ENCODE results near the gene RAMP1. TPM values are rescaled to one million over a fixed set of nuclear protein-coding genes. Genes with fewer than 3 reads are reported as not detected.

Gene RAMP1
- total and polyA plus RNA-seq, 2 donors (not counting 1 experiment from before 2014, with no cell fraction given), result 15.7 TPM; not detected in 1

GRCh38 chr2:237879058-237879430, 19.6 kb downstream of the RAMP1 start:
- H4K20me1 ChIP-seq (ENCODE audit: control insufficient read depth, insufficient read depth, low read length, poor library complexity, severe bottlenecking), result no peaks in the 10 kb centered on the region
- H3K27ac Mint-ChIP-seq, result no peak overlapping the region
- WGBS (ENCODE audit: insufficient coverage), result 97% methylated on average over 5 of the region's 5 CpGs
- no peak overlapping the region for H3K4me3 ChIP-seq (ENCODE audit: control extremely low read depth in 1 of 5, extremely low read depth in 1 of 5, insufficient read depth in 1 of 5, low read depth in 2 of 5, low read length in 4 of 5)
- no peaks in the 10 kb centered on the region for H3K4me1 Mint-ChIP-seq
- H3K4me3 Mint-ChIP-seq, result no peak overlapping the region
- no peaks in the 10 kb centered on the region for H3K36me3 ChIP-seq (replicated peaks in 1 of 2; ENCODE audit: control extremely low read depth in 1 of 2, control insufficient read depth in 1 of 2, extremely low read depth in 1 of 2, insufficient read depth in 2 of 2, low read length in 1 of 2)
- H3K79me2 ChIP-seq (ENCODE audit: control insufficient read depth, insufficient read depth, low read length), result no peaks in the 10 kb centered on the region
- no peaks in the 10 kb centered on the region for H3K4me1 ChIP-seq (ENCODE audit: control insufficient read depth in 2 of 2, insufficient read depth in 2 of 2, low read length in 2 of 2)
- H3K27me3 ChIP-seq (replicated peaks in 1 of 4; ENCODE audit: control extremely low read depth in 1 of 4, control insufficient read depth in 3 of 4, insufficient read depth in 4 of 4, low read length in 3 of 4), result no peaks in the 10 kb centered on the region
- TF ChIP-seq CTCF (IDR thresholded peaks at IDR 0.05) (no peak), EZH2 (IDR thresholded peaks at IDR 0.05; ENCODE audit: borderline replicate concordance, insufficient read depth, low read depth, low read length, poor library complexity, severe bottlenecking) (no peak)
- ATAC-seq (ENCODE audit: low read depth) (no peak), DNase-seq (no peak)
- H3K4me2 ChIP-seq (replicated peaks; ENCODE audit: low read depth, low read length, poor library complexity, severe bottlenecking), result no peak overlapping the region
- no peak overlapping the region for H3K9ac ChIP-seq (ENCODE audit: low read length)
- no peaks in the 10 kb centered on the region for H3K27me3 Mint-ChIP-seq
- H3K27ac ChIP-seq (ENCODE audit: low read length in 2 of 2), result no peak overlapping the region
- no peaks in the 10 kb centered on the region for H3K9me3 Mint-ChIP-seq (ENCODE audit: insufficient read depth)
- H3K9me3 ChIP-seq (ENCODE audit: control extremely low read depth in 1 of 3, control insufficient read depth in 2 of 3, insufficient read depth in 1 of 3, low read length in 2 of 3), result peaks cover 0 to 3% (median 0%) of the 10 kb centered on the region in 3 donors
- H2AFZ ChIP-seq (ENCODE audit: insufficient read depth, low read depth, low read length, poor library complexity, severe bottlenecking), result no peak overlapping the region
- POLR2A ChIA-PET, result interaction anchor here (0.6 kb wide), 2 partner anchors 111 to 370 kb away, joined by 3 to 5 read pairs; no protein-coding TSS in a partner anchor
- intact Hi-C loops (cut with micrococcal nuclease), result no loop called here
- CTCF ChIA-PET, result no interaction called here

- no peaks in the 10 kb centered on the region for H3K79me2 ChIP-seq (ENCODE audit: control insufficient read depth, insufficient read depth, low read length)
- CTCF ChIA-PET, result no interaction called here
Measured at GRCh38 chr2:237879991-237880560, 20.7 kb downstream of the RAMP1 start.

More at GRCh38 chr2:237879991-237880560, 20.7 kb downstream of the RAMP1 start:
- H4K20me1 ChIP-seq (ENCODE audit: control insufficient read depth, insufficient read depth, low read length, poor library complexity, severe bottlenecking), result no peaks in the 10 kb centered on the region
- H3K4me1 ChIP-seq (ENCODE audit: control insufficient read depth in 2 of 2, insufficient read depth in 2 of 2, low read length in 2 of 2), result no peaks in the 10 kb centered on the region
- no peak overlapping the region for H2AFZ ChIP-seq (ENCODE audit: insufficient read depth, low read depth, low read length, poor library complexity, severe bottlenecking)
- H3K27ac Mint-ChIP-seq, result no peak overlapping the region
- no peak overlapping the region for H3K4me2 ChIP-seq (replicated peaks; ENCODE audit: low read depth, low read length, poor library complexity, severe bottlenecking)
- intact Hi-C loops (cut with micrococcal nuclease), result no loop called here
- no peak overlapping the region for H3K4me3 ChIP-seq (ENCODE audit: control extremely low read depth in 1 of 5, extremely low read depth in 1 of 5, insufficient read depth in 1 of 5, low read depth in 2 of 5, low read length in 4 of 5)
- POLR2A ChIA-PET, result no interaction called here
- H3K27me3 Mint-ChIP-seq, result no peaks in the 10 kb centered on the region
- H3K27me3 ChIP-seq (replicated peaks in 1 of 4; ENCODE audit: control extremely low read depth in 1 of 4, control insufficient read depth in 3 of 4, insufficient read depth in 4 of 4, low read length in 3 of 4), result no peaks in the 10 kb centered on the region
- TF ChIP-seq EZH2 (IDR thresholded peaks at IDR 0.05; ENCODE audit: borderline replicate concordance, insufficient read depth, low read depth, low read length, poor library complexity, severe bottlenecking), result no peak
- no peak for TF ChIP-seq CTCF (IDR thresholded peaks at IDR 0.05)
- H3K4me3 Mint-ChIP-seq, result no peak overlapping the region
- H3K4me1 Mint-ChIP-seq, result no peaks in the 10 kb centered on the region
- no peak for ATAC-seq (ENCODE audit: low read depth)
- H3K9me3 Mint-ChIP-seq (ENCODE audit: insufficient read depth), result no peaks in the 10 kb centered on the region
- 97% methylated on average over 12 of the region's 12 CpGs for WGBS (ENCODE audit: insufficient coverage)
- DNase-seq, result no peak
- no peaks in the 10 kb centered on the region for H3K36me3 ChIP-seq (replicated peaks in 1 of 2; ENCODE audit: control extremely low read depth in 1 of 2, control insufficient read depth in 1 of 2, extremely low read depth in 1 of 2, insufficient read depth in 2 of 2, low read length in 1 of 2)
- no peak overlapping the region for H3K27ac ChIP-seq (ENCODE audit: low read length in 2 of 2)
- no peak overlapping the region for H3K9ac ChIP-seq (ENCODE audit: low read length)
- H3K9me3 ChIP-seq (ENCODE audit: control extremely low read depth in 1 of 3, control insufficient read depth in 2 of 3, insufficient read depth in 1 of 3, low read length in 2 of 3), result peaks cover 0 to 3% (median 0%) of the 10 kb centered on the region in 3 donors

Measured in B cell (primary cell).